Activated CD4-positive, alpha-beta T cell treated with anti-CD3 and anti-CD28 coated beads, Interleukin-10, Interleukin-2, amounts not matched to agents 100 ng/mL and 50 ng/mL, durations not matched to agents 16 hours and 8 hours (primary cell): ENCODE data around the gene MATN3.
A peak's percentile ranks its signal among the peaks of the same experiment; 100 is the strongest.

Experiments
- DNase-seq: peaks from one replicate; pipeline ENCODE4 v3.0.0-alpha.2; 2020

The MATN3 gene

GRCh38 chr2:20035955-20036666, 23.6 kb upstream of the MATN3 start:
- DNase-seq: no peak

GRCh38 chr2:20034821-20035220, 22.4 kb upstream of the MATN3 start:
- no peak for DNase-seq

GRCh38 chr2:20034218-20034617, 21.8 kb upstream of the MATN3 start:
- no peak for DNase-seq

GRCh38 chr2:20033322-20033721, 20.9 kb upstream of the MATN3 start:
- DNase-seq: no peak

- DNase-seq: no peak
Measured at GRCh38 chr2:20030224-20030623, 17.8 kb upstream of the MATN3 start.

GRCh38 chr2:20027705-20028434, 15.4 kb upstream of the MATN3 start:
- DNase-seq: no peak

GRCh38 chr2:20027260-20027677, 14.8 kb upstream of the MATN3 start:
- DNase-seq: no peak

- DNase-seq: no peak
Measured at GRCh38 chr2:20025065-20025786, 12.8 kb upstream of the MATN3 start.

GRCh38 chr2:20023688-20024087, 11.2 kb upstream of the MATN3 start:
- no peak for DNase-seq

GRCh38 chr2:20021405-20022009, 9.0 kb upstream of the MATN3 start:
- no peak for DNase-seq

- no peak for DNase-seq
Measured at GRCh38 chr2:20019747-20020146, 7.3 kb upstream of the MATN3 start.

- no peak for DNase-seq
Measured at GRCh38 chr2:20018601-20019152, 6.2 kb upstream of the MATN3 start.

- no peak for DNase-seq
Measured at GRCh38 chr2:20016346-20016745, 3.9 kb upstream of the MATN3 start.

- DNase-seq: peak; percentile 30
Measured at GRCh38 chr2:20015482-20016083, 3.1 kb upstream of the MATN3 start.

- DNase-seq: no peak
Measured at GRCh38 chr2:20013126-20013849, 820 bp upstream of the MATN3 start.

- DNase-seq: no peak
Measured at GRCh38 chr2:20012032-20012281, 511 bp downstream of the MATN3 start.

GRCh38 chr2:20011276-20012031, 1.0 kb downstream of the MATN3 start:
- no peak for DNase-seq

- no peak for DNase-seq
Measured at GRCh38 chr2:20008703-20009102, 3.8 kb downstream of the MATN3 start.

GRCh38 chr2:20005891-20006470, 6.5 kb downstream of the MATN3 start:
- DNase-seq: no peak

GRCh38 chr2:20005067-20005627, 7.3 kb downstream of the MATN3 start:
- no peak for DNase-seq

- DNase-seq: no peak
Measured at GRCh38 chr2:20001361-20001863, 11.1 kb downstream of the MATN3 start.
